NK-92 (cell line): ENCODE results near the gene CDYL.

Experiments
- DNase-seq: peaks from one replicate; lab custom pipeline; 2025; ENCODE audit not compliant: unreplicated experiment; lab: John Stamatoyannopoulos, UW

CDYL gene

GRCh38 chr6:4931530-4932227, 155.5 kb downstream of the CDYL start:
- DNase-seq, result no peak

DNA sequence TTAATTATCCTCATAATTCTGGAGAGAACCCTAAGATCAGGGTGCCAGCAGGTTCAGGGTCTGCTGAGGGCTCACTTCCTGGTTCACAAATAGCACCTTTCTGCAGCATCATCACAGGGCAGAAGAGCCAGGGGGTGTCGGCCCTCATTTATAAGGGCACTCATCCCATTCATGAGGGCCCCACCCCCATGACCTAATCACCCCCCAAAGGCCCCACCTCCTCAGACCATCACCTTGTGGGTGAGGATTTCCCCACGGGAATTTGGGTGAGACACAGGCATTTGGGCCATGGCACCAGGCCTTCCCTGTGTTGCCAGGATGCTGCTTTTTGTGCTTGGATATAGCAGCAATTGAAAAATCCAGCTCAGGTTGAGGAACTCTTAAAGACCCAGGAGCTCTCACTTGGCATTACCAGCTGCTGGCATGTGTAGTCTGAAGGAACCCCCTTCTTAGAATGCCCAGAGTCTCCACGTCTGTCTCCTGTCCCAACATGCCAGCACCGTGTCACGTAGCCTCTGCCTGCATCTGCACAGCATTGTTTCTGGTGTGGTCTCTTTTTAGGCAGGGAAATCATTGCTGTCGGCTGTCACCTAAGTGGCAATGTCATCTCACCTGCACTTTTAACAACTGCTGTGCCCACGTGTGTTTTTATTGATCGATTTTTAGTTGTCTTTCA, 156.2 kb downstream of the CDYL start:
- no peak for DNase-seq

DNA sequence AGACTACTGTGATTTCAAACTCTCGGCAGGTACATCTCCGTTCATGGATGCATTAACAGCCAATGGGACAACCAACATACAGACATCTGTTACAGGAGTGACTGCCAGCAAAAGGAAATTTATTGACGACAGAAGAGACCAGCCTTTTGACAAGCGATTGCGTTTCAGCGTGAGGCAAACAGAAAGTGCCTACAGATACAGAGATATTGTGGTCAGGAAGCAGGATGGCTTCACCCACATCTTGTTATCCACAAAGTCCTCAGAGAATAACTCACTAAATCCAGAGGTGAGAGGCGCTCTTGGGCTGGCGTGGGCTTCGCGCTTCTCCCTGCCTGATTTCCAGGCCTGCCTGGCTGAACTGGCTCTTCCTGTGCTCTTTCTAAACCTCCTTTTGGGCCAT, 159.3 kb downstream of the CDYL start:
- DNase-seq, result no peak

- DNase-seq, result no peak
These were observed 159.9 kb downstream of the CDYL start for GRCh38 chr6:4935975-4936680.

DNA sequence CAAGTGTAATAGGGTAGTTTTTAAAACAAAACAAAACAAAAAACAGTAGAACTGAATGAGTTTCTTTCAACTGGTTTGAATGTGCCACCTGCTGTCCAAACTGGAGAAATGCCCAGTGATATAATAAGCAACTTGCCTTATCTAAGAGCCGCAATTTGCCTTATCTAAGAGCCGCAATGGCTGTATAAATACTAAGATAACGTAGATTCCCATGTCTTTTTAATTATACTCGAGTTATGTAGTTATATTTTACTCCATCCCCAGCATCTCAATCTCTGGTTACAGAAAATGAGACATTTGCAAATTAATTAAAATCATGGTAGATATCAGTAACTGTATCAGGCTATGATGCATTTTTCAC, 160.5 kb downstream of the CDYL start:
- DNase-seq, result no peak

DNA sequence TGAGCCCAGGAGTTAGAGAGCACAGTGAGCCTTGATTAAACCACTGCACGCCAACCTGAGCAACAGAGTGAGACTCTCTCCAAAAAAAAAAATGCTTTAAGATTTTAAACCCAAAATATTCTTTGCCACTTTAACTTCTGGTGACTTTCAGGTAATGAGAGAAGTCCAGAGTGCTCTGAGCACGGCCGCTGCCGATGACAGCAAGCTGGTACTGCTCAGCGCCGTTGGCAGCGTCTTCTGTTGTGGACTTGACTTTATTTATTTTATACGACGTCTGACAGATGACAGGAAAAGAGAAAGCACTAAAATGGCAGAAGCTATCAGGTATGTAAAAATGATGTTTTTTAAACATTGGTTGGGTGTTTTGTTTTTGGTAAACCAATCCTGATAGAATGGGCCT, 161.2 kb downstream of the CDYL start:
- no peak for DNase-seq

DNA sequence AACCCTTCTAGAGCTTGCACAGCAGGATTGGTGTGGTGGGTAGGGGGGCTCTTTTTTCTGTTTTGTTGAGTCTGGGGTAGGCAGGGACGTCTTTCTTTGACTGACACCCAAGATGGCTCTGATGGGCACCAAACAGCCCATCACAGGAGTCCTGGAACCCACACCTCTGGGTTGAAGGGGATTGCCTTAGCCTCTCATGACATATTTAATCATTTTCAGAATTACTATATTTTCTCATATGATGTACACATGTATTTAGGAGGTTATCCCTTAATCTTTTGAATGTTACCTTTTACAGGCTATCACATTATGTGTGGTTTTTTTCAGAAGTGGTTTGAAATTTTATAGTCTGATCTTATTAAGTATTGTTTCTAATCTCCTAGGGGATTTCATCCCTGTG, 163.0 kb downstream of the CDYL start:
- no peak for DNase-seq

DNA sequence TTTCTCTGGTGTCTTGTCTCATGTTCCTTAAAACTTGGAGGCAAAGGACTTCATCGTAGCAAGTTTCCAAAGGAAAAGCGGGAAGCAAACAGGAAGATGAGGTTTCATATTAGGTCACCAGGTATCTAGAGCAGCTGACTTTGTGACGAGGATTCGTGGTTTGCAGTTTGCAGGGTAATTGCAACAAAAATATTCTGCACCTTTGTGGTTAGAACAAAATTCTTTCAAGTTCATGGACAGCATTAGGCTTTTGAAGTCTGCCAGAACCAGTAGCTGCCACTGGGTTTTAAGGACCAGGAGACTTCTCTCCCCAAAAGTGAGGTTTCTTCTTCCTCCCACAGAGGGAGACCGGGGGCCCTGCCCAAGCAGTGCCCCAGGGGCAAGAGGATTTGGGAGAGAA, 164.2 kb downstream of the CDYL start:
- no peak for DNase-seq

DNA sequence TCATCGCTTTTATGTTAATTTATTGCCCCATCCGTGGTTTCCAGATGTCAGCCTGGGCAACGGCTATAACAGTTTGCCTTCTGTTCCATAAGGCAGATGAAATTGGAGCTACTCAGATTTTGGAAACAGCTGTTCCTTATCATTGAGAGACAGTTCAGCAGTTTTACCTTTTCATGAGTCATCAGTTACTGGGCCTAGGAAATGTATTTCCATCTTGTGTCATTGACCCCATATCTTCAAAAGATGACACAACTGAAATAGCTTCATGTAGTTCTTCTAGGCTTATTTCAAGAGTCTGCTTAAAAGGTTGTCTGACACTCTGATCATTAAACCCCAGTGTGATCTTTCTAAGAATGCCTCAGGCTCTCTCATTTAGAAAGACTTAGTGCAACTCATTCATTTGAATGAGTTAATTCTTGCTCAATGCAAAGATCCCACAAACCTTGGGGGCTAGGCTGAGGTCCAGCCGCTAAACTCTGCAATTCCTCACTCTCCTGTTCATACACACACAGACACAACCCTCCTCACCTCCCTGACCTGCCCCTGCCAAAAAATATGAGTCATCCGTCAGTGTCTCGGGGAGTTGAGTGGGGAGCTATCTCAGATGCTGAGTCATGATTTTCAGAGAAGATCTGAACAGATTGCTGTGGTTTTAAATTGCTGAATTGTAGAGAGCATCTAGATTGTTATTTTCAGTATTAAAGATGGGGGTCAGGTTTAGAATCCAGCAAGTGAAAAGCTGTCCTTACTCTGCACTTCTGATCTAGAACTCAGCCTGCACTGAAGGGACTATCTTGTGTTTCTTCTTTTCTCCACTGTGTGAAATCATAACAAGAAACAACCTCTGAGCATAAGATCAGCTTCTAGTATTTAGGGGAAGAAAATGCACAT, 165.8 kb downstream of the CDYL start:
- no peak for DNase-seq

DNA sequence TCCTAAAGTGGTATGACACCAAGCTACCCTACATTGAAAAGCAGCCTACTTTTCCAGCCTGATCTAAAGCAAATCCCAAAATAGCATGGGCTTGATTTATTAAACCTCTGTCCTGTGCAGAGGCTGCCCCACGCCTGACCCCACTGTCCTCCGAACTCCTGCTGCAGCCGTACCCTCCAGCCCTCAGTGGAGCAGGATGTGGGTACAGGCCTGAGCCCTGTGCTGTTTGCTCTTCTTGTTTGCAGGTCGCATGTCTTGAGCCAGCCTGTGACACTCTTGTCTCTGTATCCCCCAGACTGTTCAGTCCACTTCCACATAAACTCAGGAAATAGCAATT, 166.4 kb downstream of the CDYL start:
- DNase-seq, result no peak

- DNase-seq, result no peak
These were observed 167.5 kb downstream of the CDYL start for GRCh38 chr6:4943716-4944115.

GRCh38 chr6:4944325-4944724, 168.1 kb downstream of the CDYL start:
- DNase-seq, result no peak

GRCh38 chr6:4946521-4946920, 170.3 kb downstream of the CDYL start:
- no peak for DNase-seq

GRCh38 chr6:4947716-4948115, 171.5 kb downstream of the CDYL start:
- DNase-seq, result no peak

- DNase-seq, result no peak
These were observed 172.7 kb downstream of the CDYL start for GRCh38 chr6:4948781-4949450.

DNA sequence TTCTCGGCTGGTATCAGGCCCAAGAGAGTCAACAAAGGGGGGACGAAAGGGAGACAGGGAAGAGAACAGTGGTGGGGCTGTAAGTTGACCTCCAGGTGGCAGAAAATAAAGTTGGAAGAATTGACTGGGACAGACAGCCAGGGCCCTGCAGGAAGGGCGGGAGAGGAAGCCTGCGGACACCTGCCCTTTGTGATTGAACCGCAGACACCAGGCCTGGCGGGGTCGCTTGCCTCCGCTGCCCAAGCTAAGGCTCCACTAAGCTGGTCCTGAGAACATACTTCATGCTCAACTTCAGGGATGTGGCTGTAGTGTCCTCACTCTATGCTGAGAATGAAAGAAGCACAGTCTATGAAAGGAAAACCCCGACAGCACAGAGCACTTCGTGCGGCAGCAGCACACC, 173.9 kb downstream of the CDYL start:
- no peak for DNase-seq

DNA sequence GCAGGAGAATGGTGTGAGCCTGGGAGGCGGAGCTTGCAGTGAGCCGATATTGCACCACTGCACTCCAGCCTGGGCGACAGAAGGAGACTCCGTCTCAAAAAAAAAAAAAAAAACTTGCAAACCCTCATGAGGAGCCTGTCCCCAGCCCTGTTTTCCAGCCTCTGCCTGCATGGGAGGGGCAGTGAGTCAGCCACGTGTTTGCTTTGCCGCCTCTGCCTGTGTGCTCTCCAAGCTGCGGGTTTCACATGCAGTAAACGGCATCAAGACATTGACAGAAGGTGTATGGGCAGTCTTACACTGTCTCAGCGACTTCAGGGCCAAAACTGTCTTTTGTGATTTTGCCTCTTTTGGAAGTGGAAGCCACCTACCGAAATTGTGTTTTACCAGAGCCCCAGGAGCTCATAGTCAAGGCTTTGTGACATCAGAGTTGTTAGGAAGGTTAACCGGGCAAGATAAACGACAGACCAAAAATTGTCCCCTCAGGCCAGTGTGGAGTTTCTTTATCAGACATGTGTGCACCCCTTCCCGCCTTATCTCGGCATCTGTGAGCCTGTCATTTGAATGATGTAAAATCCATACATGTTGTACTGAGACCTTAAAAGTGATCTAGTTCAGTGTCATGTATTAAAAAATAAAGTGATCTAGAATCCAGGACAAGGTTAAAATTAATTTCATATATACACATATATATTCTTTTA, 174.8 kb downstream of the CDYL start:
- no peak for DNase-seq

DNA sequence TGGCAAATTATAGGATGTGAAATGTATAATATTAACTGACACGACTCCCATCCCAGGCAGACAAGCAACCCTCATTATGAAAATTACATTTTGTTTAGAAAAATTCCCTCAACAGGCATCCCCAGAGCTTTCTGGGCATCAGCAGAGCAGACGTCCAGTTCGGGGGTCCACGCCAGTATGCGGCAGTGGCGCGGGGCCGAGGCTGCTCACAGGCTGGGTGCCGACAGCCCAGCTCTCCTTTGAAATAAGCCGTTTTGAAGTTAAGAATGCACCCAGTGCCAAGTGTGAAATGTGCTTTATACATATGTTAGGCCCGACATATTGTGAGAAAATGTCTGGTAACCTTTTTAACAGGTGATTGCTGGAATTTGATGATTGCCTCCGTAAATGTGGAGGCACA, 177.2 kb downstream of the CDYL start:
- DNase-seq, result no peak

DNA sequence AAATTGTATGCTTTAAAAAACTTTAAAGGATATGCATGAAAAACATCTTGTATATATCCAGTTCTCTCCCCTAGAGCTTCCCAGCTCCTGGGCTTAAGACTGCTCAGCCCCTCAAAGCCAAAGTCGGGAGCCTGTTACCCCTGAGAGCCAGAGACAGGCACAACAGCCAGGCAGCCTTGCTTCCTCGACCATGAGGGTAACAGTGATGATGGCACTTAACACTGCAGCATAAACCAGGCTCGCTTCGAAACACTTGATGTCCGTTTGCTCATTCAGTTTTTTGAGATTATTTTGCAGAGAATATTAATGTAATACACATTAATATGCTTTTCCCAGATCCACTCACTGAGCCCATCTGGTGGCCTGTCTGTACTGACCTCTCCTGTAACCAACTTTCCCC, 180.4 kb downstream of the CDYL start:
- no peak for DNase-seq

- no peak for DNase-seq
These were observed 181.5 kb downstream of the CDYL start for GRCh38 chr6:4957521-4958231.
